Sigmoid colon (tissue), 7 donors: ENCODE data around the gene HOPX. TPM values are rescaled to one million over a fixed set of nuclear protein-coding genes. Genes with fewer than 3 reads are reported as not detected.
"Not testable (repeated sequence)": the region's sequence is repeated elsewhere in the genome, so short reads cannot be mapped to it uniquely, and the experiment has no call there.

Source experiments
- DNase-seq: peaks from one replicate; pipeline ENCODE4 v3.0.0-alpha.2; 2019
- H3K27ac ChIP-seq, 4 donors: fragments of 200-600 bp; sonication (generic); one replicate each; pipeline ENCODE4 v1.5.1; 2016 to 2019; ENCODE audit warnings: mild to moderate bottlenecking in 1 of 4
- H3K27me3 ChIP-seq, 3 donors: fragments of 200-600 bp; sonication (generic); one replicate each; pipeline ENCODE4 v1.5.1; 2019; ENCODE audit warnings: mild to moderate bottlenecking in 1 of 3
- H3K36me3 ChIP-seq, 4 donors: fragments of 200-600 bp; sonication (generic); one replicate each; pipeline ENCODE4 v1.5.1; 2016 to 2019
- H3K4me1 ChIP-seq, 4 donors: fragments of 200-600 bp; sonication (generic); one replicate each; pipeline ENCODE4 v1.5.1; 2017 to 2019
- H3K4me3 ChIP-seq, 4 donors: fragments of 200-600 bp; sonication (generic); one replicate each; pipeline ENCODE4 v1.5.1; 2017 to 2019; ENCODE audit warnings: mild to moderate bottlenecking in 2 of 4, moderate library complexity in 1 of 4
- H3K9me3 ChIP-seq, 4 donors: fragments of 200-600 bp in 3 of 4; sonication (generic) in 3 of 4; one replicate each; pipeline versions ENCODE4 v1.5.1 to v1.6.1; 2013 to 2019
- CTCF ChIP-seq, 4 experiments: fragments of 450-650 bp in 3 of 4; fragments of 200-600 bp in 1 of 4; IDR thresholded peaks; one replicate each; pipeline ENCODE4 v1.5.1; 2016 to 2019; ENCODE audit warnings: antibody characterized with exemption in 4 of 4, mild to moderate bottlenecking in 3 of 4, moderate library complexity in 2 of 4
- EP300 ChIP-seq, 4 donors: sonication (generic); formaldehyde crosslinking; IDR thresholded peaks; one replicate each; pipeline ENCODE4 v1.6.1; 2017; ENCODE audit warnings: antibody characterized with exemption in 4 of 4
- POLR2A ChIP-seq, 2 donors: fragments of 450-650 bp; IDR thresholded peaks; one replicate each; pipeline ENCODE4 v1.6.1; 2016; ENCODE audit warnings: antibody characterized with exemption in 2 of 2, mild to moderate bottlenecking in 2 of 2, moderate library complexity in 2 of 2
- POLR2AphosphoS5 ChIP-seq, 4 donors: sonication (generic); formaldehyde crosslinking; IDR thresholded peaks; one replicate each; pipeline ENCODE4 v1.6.1; 2017; ENCODE audit warnings: antibody characterized with exemption in 4 of 4
- WGBS, 2 donors: extraction: QIAGEN DNeasy Blood & Tissue Kit; methylation state at CpG; one replicate each; pipeline ENCODE4 v1.1.7; 2013; 5-methylcytosine and 5-hydroxymethylcytosine counted together
- intact Hi-C: fragments of 100-400 bp; cut with DNase I; formaldehyde crosslinking; loops from one replicate; pipeline ENCODE4 v1.15.1; 2023
- polyA plus RNA-seq, 3 donors: library from polyadenylated mRNA; stranded (reverse); fragments of 200-250 nt; gene quantifications; one replicate each; pipeline ENCODE4 v1.2.3, GENCODE V29; 2013
- total RNA-seq, 4 donors: library from RNA; depleted of rRNA; stranded (reverse); fragments of >200 nt; gene quantifications; one replicate each; pipeline ENCODE4 v1.1.0, GENCODE V29; 2016
- donor health status: healthy with polysubstance abuse.
- donor health status: Bipolar disorder and iron deficiency.
- donor health status: healthy.

Gene HOPX
- total and polyA plus RNA-seq, 7 donors, result 2.5 to 57.9 (median 24.7) TPM

GRCh38 chr4:56699537-56700105, 18.5 kb upstream of the HOPX start:
- no peaks in the 10 kb centered on the region for H3K27me3 ChIP-seq
- no peak for DNase-seq
- 81 to 88% methylated on average over 2 of the region's 2 CpGs for WGBS, 2 donors
- no peaks in the 10 kb centered on the region for H3K9me3 ChIP-seq
- no peak overlapping the region for H3K27ac ChIP-seq
- no peaks in the 10 kb centered on the region for H3K36me3 ChIP-seq
- intact Hi-C loops, result no loop called here
- no peak overlapping the region for H3K4me3 ChIP-seq
- peaks cover 0 to 10% (median 4%) of the 10 kb centered on the region in 4 donors for H3K4me1 ChIP-seq
- TF ChIP-seq CTCF (IDR thresholded peaks at IDR 0.05), result no peak

GRCh38 chr4:56698329-56698728, 17.2 kb upstream of the HOPX start:
- H3K36me3 ChIP-seq, result no peaks in the 10 kb centered on the region
- WGBS, 2 donors, result 85 to 90% methylated on average over 4 of the region's 4 CpGs
- intact Hi-C loops, result no loop called here
- no peaks in the 10 kb centered on the region for H3K9me3 ChIP-seq
- H3K4me1 ChIP-seq, result no peaks in the 10 kb centered on the region
- no peak for TF ChIP-seq EP300 (IDR thresholded peaks at IDR 0.05)
- TF ChIP-seq CTCF (IDR thresholded peaks at IDR 0.05), result no peak
- TF ChIP-seq POLR2A (IDR thresholded peaks at IDR 0.05), result no peak
- no peak for TF ChIP-seq POLR2AphosphoS5 (IDR thresholded peaks at IDR 0.05)
- H3K4me3 ChIP-seq, result no peak overlapping the region
- H3K27ac ChIP-seq, result no peak overlapping the region
- no peak for DNase-seq
- H3K27me3 ChIP-seq, result no peaks in the 10 kb centered on the region

GRCh38 chr4:56696056-56696455, 15.0 kb upstream of the HOPX start:
- Histone ChIP-seq H3K9me3 (no peaks in the 10 kb centered on the region), H3K27me3 (no peaks in the 10 kb centered on the region), H3K4me3 (no peak overlapping the region), H3K27ac (no peak overlapping the region), H3K36me3 (no peaks in the 10 kb centered on the region), H3K4me1 (no peaks in the 10 kb centered on the region)
- no peak for DNase-seq
- TF ChIP-seq POLR2AphosphoS5 (IDR thresholded peaks at IDR 0.05) (no peak), POLR2A (IDR thresholded peaks at IDR 0.05) (no peak), EP300 (IDR thresholded peaks at IDR 0.05) (no peak), CTCF (IDR thresholded peaks at IDR 0.05) (no peak)
- 87 to 91% methylated on average over 5 of the region's 5 CpGs for whole genome bisulfite sequencing, 2 donors
- intact Hi-C loops, result no loop called here

GRCh38 chr4:56693476-56693875, 12.4 kb upstream of the HOPX start:
- intact Hi-C loops, DNase-seq, H3K4me1 ChIP-seq, H3K36me3 ChIP-seq, H3K27ac ChIP-seq, H3K9me3 ChIP-seq, H3K4me3 ChIP-seq, H3K27me3 ChIP-seq: not testable (repeated sequence)
- 91% methylated on average over 33 to 35 of the region's 35 CpGs for WGBS, 2 donors

- Histone ChIP-seq H3K27me3 (no peaks in the 10 kb centered on the region), H3K4me3 (no peak overlapping the region), H3K9me3 (no peaks in the 10 kb centered on the region), H3K4me1 (no peaks in the 10 kb centered on the region), H3K36me3 (no peaks in the 10 kb centered on the region), H3K27ac (no peak overlapping the region)
- intact Hi-C loops, result no loop called here
- no peak for DNase-seq
- 71 to 73% methylated on average over 4 of the region's 4 CpGs for WGBS, 2 donors
- TF ChIP-seq CTCF (IDR thresholded peaks at IDR 0.05) (no peak), POLR2AphosphoS5 (IDR thresholded peaks at IDR 0.05) (no peak), EP300 (IDR thresholded peaks at IDR 0.05) (no peak), POLR2A (IDR thresholded peaks at IDR 0.05) (no peak)
Observed at GRCh38 chr4:56692576-56692975, 11.5 kb upstream of the HOPX start.
